Left colon (tissue), 2 donors: Measurements from ENCODE around the gene HACD2. TPM values are rescaled to one million over a fixed set of nuclear protein-coding genes. Genes with fewer than 3 reads are reported as not detected.

Experiments
- ATAC-seq: fragments of 200-7000 bp; cut with Tn5 transposase; one replicate; pipeline ENCODE4 v1.9.1; 2020; ENCODE audit warnings: mild to moderate bottlenecking, moderate library complexity
- DNase-seq, 2 donors: peaks; one replicate each; pipeline ENCODE4 v3.0.0-alpha.2; 2020
- intact Hi-C, 2 donors: fragments of 100-400 bp; cut with DNase I in 1 of 2; cut with micrococcal nuclease in 1 of 2; formaldehyde crosslinking; loops; one replicate each; pipeline versions ENCODE4 v1.11.2 to v1.14.0; 2022; cut with DNase I, micrococcal nuclease
- long read RNA-seq: library from polyadenylated mRNA; unstranded; transcript quantifications from one replicate; pipeline ENCODE4 v2.0.0, GENCODE V29; 2021
- total RNA-seq, 2 donors: library from RNA; stranded (reverse); fragmentation: NEBNext Ultra II Directional; extraction: Animal tissue kit (Norgen Biotek cat#: 25700); gene quantifications; one replicate each; pipeline ENCODE4 v1.2.1, GENCODE V29; 2021
- donor health status: DM: no; HTN: no; CAD: no.
- donor health status: DM: yes; HTN: yes; CAD: no.

The HACD2 gene, protein sequence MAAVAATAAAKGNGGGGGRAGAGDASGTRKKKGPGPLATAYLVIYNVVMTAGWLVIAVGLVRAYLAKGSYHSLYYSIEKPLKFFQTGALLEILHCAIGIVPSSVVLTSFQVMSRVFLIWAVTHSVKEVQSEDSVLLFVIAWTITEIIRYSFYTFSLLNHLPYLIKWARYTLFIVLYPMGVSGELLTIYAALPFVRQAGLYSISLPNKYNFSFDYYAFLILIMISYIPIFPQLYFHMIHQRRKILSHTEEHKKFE
- total RNA-seq, result 10 to 100 TPM; 60.8 to 63.5 TPM
- long read RNA-seq, full-length matches to known transcripts, result 1 of 21 reads
- long read RNA-seq, partial matches to known transcripts, result 2 of 21 reads
- long read RNA-seq, other reads (novel, unspliced or antisense), result 18 of 21 reads

GRCh38 chr3:123584988-123585937, at the start of gene HACD2:
TSS of gene HACD2 (minus strand) at chr3:123585053. CDS start at chr3:123585027, 26 bp downstream.
- ATAC-seq (peak; percentile 89), DNase-seq (peak; percentile 97)
- intact Hi-C loops, result no loop called here

DNA sequence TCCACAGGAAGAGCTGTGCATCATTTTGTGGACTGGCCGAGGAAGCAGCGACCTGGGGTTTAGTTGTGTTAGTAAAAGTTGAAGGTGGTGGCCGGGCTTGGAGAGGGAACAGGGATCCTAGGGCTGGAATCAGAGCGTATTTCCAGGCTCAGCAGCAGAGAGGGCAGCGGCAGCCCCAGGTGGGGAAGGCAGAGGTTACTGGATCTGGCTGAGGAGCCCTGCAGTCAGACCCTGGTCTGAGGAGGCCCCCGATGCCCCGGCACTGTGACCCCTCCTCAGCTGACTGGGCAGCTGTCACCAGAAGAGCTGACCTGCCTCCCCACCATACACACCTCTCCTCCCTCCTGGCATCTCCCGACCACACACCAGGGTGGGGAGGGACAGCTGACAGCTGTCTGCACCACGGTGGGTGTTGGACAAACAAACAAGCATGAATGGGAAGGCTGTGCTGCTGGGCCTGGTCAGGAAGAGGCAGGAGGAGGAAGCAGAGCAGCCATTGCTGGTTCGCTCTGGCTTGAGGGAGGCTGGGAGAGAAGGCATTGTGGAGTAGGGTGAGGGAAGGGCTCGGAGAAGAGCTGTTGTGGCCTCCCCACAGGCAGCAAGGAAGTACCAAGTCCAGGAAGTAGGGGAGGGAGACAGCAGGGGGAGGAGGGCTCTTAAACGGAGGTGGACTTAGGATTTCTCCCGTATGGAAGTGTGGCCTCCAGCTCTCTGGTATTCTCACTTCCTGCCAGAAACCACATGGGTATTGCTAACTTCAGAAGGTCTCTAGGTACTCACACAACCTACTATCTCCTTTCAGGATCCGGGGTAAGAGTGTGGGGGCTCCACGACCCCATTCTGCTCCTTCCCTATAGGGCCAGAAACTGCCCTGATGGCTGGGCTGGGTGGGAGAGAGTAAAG, 49.5 kb upstream of the HACD2 start:
- ATAC-seq, result no peak
- intact Hi-C loops, result no loop called here

DNA sequence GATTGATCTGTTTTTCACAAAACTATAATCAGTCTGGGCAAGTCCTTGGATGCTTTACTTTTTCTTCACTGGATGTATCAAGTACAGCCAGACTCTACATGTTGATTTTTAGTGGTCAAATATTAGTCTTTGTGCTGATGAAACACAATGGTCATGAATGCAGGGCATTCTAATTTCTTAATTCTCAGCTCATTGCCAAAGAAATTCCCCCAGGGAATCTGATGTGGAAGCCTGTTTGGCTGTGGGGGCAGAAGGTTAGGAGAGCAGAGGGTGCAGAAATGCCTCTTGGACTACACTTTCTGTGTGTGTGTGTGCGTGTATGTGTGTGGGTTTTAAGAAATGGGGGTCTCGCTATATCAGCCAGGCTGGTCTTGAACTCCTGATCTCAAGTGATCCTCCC, 48.7 kb upstream of the HACD2 start:
- no peak for ATAC-seq
- intact Hi-C loops, result no loop called here
- no peak for DNase-seq

More for the DNA sequence above, 49.5 kb upstream of the HACD2 start:
- no peak for DNase-seq

GRCh38 chr3:123632161-123632655, 47.4 kb upstream of the HACD2 start:
- ATAC-seq (no peak), DNase-seq (no peak)
- intact Hi-C loops, result no loop called here

GRCh38 chr3:123629747-123630047, 44.8 kb upstream of the HACD2 start:
- peak; percentile 13 for ATAC-seq
- intact Hi-C loops, result no loop called here

DNA sequence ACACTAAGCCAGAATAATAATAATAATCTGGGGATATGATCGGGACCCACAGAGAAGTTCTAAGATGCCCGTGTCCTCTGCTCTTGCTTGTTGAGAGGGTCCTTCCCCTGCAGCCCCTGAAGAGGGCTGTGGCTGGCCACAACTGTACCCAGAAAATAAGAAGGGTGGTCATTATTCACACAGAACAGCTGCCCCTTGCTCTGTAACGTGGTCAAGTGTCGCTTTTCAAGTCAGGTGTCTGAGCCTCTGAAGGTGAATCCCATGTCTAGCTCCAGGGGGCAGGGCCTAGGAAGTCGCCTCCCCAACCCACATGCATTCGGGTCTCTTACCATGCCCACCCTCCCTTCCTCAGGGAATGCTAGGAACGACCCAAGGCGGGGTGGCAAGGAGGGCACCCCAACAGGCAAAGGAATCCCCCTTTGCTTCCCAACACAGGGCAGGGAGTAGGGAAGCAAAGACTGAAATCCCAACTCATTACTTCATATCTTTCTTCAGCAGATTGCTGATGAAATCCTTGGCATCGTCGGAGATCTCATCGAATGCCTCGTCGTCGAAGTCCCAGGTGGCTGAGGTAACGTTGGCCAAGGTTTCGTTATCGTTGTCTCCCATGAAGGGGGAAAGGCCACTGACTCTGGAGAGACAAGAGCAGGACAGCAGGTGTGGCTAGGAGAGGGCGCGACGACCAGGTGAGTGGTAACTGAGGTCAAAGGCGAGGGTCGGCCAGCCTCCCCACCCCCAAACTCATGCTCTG, 44.3 kb upstream of the HACD2 start:
- DNase-seq, result no peak
- intact Hi-C loops, result no loop called here
- ATAC-seq, result no peak

More at GRCh38 chr3:123629747-123630047, 44.8 kb upstream of the HACD2 start:
- DNase-seq, result no peak

- peak; percentile 58 for ATAC-seq
- DNase-seq, result peak; percentile 21 to 62
Observed at GRCh38 chr3:123627673-123628670, 43.1 kb upstream of the HACD2 start.

GRCh38 chr3:123626881-123627280, 42.0 kb upstream of the HACD2 start:
- ATAC-seq (no peak), DNase-seq (no peak)
- intact Hi-C loops, result no loop called here

More at GRCh38 chr3:123627673-123628670, 43.1 kb upstream of the HACD2 start:
- intact Hi-C loops, result no loop called here

DNA sequence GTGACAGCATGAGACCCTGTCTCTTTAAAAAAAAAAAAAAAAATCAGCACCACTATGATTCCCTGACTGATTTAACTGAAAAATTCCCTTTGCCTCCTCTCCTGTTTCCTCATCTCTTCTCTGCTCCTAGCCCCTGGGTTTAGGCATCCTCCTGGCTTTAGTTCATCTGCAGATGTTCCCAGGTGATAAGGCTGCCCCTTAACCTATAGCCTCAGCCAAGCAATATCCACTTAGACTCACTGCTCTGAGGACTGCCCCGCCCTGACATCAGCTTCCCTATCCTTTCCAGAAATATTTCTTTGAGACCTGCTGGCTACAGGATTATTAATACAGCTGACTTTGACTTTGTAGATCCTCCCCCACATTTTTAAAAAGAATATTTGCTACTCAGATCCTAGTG, 39.4 kb upstream of the HACD2 start:
- intact Hi-C loops, result no loop called here
- DNase-seq, result no peak
- peak; percentile 50 for ATAC-seq

DNA sequence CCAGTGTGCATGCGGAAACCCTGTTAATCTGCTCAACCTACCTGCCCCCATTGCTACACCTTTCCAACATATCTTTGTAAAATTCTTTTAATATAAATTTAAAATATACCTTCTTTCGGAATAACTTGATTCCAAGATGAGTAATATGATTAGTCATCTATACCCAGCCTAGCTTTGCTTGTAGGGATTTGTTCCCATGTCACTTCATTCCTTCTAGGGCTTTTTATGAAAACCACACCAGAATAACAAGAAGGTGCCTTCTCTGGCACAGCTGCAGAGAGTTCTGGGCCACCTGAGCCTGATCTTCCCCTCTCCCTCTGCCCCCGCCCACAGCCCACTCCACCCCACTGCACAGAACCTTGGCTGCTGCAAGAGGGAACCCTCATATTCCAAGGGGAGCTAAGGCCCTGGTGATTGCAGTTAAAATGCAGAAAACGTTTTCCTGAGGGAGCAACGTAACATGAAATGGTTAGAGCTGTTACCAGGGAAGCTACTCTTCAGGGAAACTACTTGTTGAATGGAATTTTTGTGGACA, 38.6 kb upstream of the HACD2 start:
- ATAC-seq (no peak), DNase-seq (no peak)
- intact Hi-C loops, result no loop called here

- DNase-seq, result no peak
Observed at GRCh38 chr3:123622766-123623165, 37.9 kb upstream of the HACD2 start.

DNA sequence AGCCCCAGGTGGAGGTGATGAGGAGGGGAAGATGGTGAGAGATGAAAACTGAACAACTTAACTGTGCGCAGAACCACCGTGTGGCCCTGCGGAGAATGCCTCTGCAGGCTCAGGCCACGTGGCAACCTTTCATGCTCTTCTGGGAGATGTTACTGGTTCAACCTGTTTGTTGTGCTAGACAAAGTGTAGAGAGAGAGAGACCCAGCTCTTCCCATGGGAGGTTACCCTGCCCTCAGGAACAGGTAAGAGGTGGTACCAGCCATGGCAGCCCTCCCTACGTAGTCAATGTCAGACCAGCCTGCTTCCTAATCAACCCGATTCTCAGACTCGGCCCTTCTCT, 37.0 kb upstream of the HACD2 start:
- no peak for DNase-seq
- ATAC-seq, result no peak
- intact Hi-C loops, result no loop called here

More at GRCh38 chr3:123622766-123623165, 37.9 kb upstream of the HACD2 start:
- intact Hi-C loops, result no loop called here
- no peak for ATAC-seq

DNA sequence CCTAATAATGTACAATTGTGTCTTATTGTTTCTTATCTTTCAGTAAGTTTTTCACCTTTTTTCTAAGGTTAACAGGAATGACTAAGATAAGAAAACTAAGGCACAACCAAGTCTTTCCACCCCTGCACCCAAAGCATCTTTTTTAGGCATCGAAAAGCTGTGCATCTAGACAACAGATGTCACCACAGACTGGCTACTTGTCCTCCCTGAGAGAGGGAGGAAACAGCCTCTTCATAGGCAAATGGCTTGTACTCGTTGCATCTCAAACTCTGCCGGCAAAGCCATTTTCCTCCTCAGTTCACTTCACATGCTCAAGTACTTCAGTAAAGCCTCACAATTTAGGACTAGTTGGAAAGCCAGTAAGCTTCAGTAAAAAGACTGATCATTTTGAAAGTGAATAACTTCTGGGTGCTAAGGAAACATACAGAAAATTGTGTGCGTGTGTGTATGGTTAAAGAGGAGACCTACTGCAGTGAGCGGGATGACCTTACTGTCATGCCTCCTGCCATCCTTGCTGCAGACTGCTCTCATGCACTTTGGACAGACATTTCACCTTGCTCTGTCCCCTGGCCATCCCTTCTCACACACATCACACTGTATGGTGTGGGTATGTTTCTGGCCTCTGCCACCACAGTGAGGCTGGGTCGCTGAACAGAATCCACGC, 36.5 kb upstream of the HACD2 start:
- intact Hi-C loops, result no loop called here
- ATAC-seq (no peak), DNase-seq (no peak)

GRCh38 chr3:123620343-123620742, 35.5 kb upstream of the HACD2 start:
- intact Hi-C loops, result no loop called here
- DNase-seq (peak; percentile 16 to 51), ATAC-seq (peak; percentile 39)

DNA sequence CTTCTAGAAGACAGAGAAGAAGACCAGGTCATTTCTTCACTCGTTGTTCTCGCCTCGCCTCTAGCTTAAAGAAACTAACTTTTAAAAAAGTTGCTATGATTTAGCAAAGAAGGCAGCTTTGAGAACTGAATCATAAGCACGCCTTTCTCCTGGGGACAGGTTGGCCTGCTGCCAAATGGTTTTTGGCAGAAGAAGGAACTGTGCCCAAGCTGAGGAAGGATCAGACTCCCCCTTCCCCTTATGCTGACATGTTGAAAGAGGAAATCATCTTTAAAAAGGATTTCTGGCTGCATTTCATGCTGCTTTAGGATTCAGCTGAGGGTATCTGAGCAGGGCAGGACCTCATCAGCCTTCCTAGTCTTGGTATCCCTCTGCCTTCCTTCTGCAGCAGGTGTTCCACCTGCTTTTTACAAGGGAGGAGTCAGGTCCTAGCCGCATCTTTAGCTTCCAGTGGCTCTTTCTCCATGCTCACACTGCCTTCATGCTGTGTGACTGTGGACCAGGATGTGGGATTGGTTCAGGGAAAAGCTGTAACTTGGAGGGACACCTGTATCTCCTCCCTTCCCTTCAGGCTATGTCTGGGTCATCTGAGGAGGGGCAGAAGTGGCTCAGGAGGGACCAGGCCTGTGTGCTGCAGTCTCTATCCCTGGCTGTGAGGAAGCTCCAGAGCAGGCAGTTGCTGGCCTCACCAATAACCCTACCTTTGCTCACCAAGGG, 34.1 kb upstream of the HACD2 start:
- peak; percentile 60 to 62 for DNase-seq
- intact Hi-C loops, result no loop called here
- peak; percentile 17 for ATAC-seq
